IPS DF 6.9 (cell line): ENCODE measurements around the gene NPAS2.

Experiments
- DNase-seq: peaks from one replicate; pipeline ENCODE4 v3.0.0-alpha.2; 2013; ENCODE audit warnings: low read depth, low spot score
- H3K27ac ChIP-seq: one replicate; pipeline ENCODE4 v1.5.1; 2013; ENCODE audit warnings: low read length, control low read depth
- H3K27me3 ChIP-seq: 2 replicates; pipeline ENCODE4 v1.6.1; 2013; ENCODE audit warnings: mild to moderate bottlenecking, low read length; ENCODE audit not compliant: control insufficient read depth, insufficient read depth
- H3K36me3 ChIP-seq: 2 replicates; pipeline ENCODE4 v1.6.1; 2013; ENCODE audit warnings: low read length; ENCODE audit not compliant: control insufficient read depth, insufficient read depth
- H3K4me1 ChIP-seq: 2 replicates; pipeline ENCODE4 v1.6.1; 2013; ENCODE audit warnings: low read length; ENCODE audit not compliant: control insufficient read depth, insufficient read depth
- H3K4me3 ChIP-seq: 2 replicates; pipeline ENCODE4 v1.5.1; 2013; ENCODE audit warnings: mild to moderate bottlenecking, low read length
- H3K9me3 ChIP-seq: 2 replicates; pipeline ENCODE4 v1.6.1; 2013; ENCODE audit warnings: low read length, inconsistent platforms; ENCODE audit not compliant: control insufficient read depth, insufficient read depth
- WGBS: extraction: QIAGEN DNeasy Blood & Tissue Kit; methylation state at CpG from one replicate; pipeline ENCODE4 v1.1.7; 2013; ENCODE audit warnings: mixed read lengths, missing lambda C conversion rate; ENCODE audit not compliant: insufficient read length, insufficient coverage; 5-methylcytosine and 5-hydroxymethylcytosine counted together

Gene NPAS2

DNA sequence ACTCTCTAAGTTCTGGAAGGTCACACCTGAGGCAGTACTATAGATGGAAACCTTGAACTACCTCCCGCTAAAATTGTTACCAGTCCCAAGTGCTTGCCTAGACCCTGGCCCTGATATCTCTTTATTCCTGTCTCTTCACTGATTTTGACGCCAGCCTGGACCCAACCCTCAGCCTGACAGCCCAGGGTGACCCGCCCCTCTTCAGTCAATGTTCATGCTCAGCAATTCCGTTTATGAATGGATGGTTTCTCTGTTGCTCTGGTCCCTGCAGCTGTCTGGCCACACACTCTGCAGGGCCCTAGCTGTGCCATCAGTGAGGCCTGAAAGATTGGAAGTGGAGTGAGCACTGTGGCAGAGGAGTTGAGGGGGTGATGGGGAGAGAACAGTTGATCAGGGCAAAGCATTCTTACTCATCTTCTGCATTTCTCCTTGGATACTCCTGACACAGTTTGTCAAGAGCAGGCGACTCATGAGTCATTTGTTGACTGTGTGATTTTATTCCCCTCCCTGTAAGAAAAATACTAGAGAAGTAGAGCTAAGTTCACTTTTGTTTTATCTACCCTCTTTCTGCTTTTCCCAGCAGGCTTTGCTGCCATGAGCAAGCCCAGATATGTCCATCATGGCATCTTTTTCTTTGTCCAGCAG lies 46.0 kb downstream of the NPAS2 start:
- no peaks in the 10 kb centered on the region for H3K27me3 ChIP-seq
- DNase-seq, result no peak
- no peaks in the 10 kb centered on the region for H3K36me3 ChIP-seq
- H3K9me3 ChIP-seq, result no peaks in the 10 kb centered on the region
- no peak overlapping the region for H3K4me3 ChIP-seq
- H3K4me1 ChIP-seq, result no peaks in the 10 kb centered on the region
- H3K27ac ChIP-seq, result no peak overlapping the region
- no CpG with 5 or more reads among the region's 5 CpGs for WGBS

DNA sequence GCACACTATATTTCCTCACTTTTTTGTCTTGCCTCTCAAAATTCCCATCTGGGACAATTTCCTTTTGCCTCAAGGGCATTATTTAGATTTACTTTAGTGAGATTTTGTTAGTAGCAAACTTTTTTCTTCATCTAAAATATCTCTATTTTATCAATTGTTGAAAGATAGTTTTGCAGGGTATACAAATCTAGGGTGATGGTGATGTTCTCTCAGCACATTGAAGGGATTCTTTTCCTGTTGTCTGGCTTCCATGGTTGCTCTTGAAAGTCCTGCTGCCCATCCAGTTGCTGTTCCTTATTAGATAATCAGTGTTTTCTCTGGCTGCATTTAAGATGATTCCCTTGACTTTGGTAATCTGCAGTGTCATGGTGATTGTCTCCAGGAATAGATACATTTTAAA lies 48.1 kb downstream of the NPAS2 start:
- H3K36me3 ChIP-seq, result no peaks in the 10 kb centered on the region
- H3K27ac ChIP-seq, result no peak overlapping the region
- H3K27me3 ChIP-seq, result no peaks in the 10 kb centered on the region
- H3K4me3 ChIP-seq, result no peak overlapping the region
- H3K9me3 ChIP-seq, result no peaks in the 10 kb centered on the region
- H3K4me1 ChIP-seq, result no peaks in the 10 kb centered on the region
- DNase-seq, result no peak

DNA sequence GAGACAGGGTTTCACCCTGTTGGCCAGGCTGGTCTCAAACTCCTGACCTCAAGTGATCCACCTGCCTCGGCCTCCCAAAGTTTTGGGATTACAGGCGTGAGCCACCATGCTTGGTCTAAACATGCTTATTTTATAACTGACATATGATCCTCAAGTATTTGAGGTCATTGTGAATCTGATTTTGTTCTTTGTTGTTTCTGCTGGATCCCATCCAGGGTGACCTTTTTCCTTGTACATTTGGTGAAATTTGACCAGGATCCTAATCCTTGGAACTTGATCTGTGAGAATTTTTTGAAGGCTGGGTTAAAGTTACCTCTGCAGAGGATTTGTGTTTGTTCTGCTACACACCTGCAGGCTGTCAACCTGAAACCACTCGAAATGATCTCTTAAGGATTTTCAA lies 49.2 kb downstream of the NPAS2 start:
- no CpG with 5 or more reads among the region's 3 CpGs for WGBS
- no peaks in the 10 kb centered on the region for H3K27me3 ChIP-seq
- no peaks in the 10 kb centered on the region for H3K36me3 ChIP-seq

DNA sequence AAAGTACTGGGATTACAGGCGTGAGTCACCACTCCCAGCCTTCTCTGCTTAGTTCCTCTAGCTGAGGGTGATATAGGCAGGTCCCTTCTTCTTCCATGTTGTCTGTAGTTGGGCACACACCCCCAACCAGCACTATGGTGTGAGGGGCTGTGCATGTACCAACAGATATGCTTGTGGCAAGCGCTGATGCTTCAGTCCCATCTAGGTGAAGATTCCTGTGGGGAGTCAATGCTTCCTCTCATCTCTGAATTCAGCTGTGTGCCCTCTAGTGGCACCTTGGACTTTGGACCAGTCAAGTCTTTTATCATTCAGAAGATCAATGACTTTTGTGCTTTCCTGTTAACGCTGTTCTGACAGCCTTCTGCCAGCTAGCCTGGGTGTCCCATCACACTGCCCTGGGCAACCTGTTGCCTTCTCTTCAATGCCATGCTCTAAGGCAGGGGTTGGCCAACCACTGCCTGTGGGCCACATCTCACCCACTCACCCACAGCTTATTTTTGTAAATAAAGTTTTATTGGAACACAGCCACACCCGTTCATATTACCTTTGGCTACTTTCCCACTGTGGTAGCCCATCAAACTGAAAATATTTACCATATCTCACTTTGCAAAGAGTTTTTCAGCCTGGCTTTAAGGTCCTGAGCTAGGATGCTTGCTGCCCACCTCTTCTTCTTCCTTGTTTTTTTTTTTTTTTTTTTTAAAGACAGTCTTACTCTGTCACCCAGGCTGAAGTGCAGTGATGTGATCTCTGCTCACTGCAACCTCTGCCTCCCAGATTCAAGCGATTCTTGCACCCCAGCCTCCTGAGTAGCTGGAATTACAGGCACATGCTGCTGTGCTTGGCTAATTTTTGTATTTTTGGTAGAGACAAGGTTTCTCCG lies 51.0 kb downstream of the NPAS2 start:
- DNase-seq, result peak; percentile 22
- Histone ChIP-seq H3K27ac (no peak overlapping the region), H3K4me1 (no peaks in the 10 kb centered on the region), H3K27me3 (no peaks in the 10 kb centered on the region), H3K9me3 (no peaks in the 10 kb centered on the region), H3K4me3 (no peak overlapping the region), H3K36me3 (no peaks in the 10 kb centered on the region)
- WGBS, result no CpG with 5 or more reads among the region's 6 CpGs

More for the DNA sequence above, 49.2 kb downstream of the NPAS2 start:
- Histone ChIP-seq H3K4me1 (no peaks in the 10 kb centered on the region), H3K27ac (no peak overlapping the region), H3K4me3 (no peak overlapping the region), H3K9me3 (no peaks in the 10 kb centered on the region)
- DNase-seq, result no peak

DNA sequence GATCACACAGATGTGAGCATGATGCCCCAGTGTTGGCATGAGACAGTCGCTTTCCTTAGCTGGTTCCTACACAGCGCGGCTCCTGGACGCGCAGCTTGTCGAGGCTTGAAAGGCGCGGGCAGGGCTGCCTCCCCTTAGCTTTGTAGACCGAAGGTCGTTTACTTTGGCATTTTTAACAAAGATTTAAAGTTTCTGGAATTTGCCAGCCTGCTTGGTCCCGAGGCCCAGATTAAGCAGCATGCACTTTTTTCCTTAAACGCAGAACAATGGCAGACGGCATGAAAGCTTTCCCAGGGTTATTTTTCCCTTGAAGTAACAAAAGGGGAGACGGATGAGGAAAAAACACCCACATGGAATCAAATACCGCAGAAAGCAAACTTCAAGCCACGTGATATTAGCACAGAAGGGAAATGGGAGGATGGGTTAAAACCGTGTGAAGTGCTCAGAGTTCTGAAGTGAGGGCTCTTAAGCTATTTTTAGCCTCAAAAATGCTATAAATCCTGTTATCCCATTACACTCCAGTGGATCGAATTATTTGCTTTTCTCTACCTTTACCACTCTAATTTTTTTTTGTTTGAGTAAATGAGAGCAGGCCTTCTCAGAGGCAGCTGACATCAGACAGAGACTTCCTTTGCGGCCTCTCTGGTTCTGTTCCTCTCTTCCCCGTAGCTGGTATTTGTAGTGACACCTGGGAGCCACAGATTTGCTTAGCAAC lies 55.7 kb downstream of the NPAS2 start:
- Histone ChIP-seq H3K27ac (no peak overlapping the region), H3K4me1 (no peaks in the 10 kb centered on the region), H3K9me3 (no peaks in the 10 kb centered on the region), H3K27me3 (no peaks in the 10 kb centered on the region), H3K36me3 (no peaks in the 10 kb centered on the region), H3K4me3 (no peak overlapping the region)
- WGBS, result no CpG with 5 or more reads among the region's 20 CpGs
- DNase-seq, result no peak

DNA sequence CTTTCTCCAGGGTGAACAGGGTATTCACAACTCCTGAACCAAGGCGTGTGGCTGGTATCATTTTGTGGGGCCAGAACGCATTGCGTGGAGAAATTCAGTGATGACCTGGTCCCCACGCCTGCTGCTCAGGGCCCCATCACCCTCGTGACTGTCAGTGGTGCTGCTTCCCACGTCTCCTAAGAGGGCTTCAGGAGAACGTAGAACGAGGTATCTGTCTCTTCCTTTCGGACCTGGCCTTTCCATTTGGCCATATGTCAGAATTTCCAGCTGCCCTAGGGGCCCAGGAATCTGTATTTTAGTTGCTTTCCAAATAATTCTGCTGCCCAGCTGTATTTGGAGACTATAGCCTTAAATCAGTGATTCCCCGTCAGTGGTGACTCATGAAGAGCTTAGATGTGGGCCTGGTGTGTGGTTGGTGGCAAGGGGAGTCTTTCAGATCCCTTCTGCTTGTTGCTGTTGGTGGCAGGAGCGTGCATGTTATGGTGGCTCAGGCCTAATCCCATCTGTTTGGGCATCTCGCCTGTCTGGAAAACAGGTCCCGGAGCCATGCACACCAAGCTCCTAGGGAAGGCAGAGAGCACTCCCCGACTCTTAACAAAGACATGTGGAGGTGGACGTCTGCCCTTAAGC lies 56.4 kb downstream of the NPAS2 start:
- H3K4me1 ChIP-seq, result no peaks in the 10 kb centered on the region
- no peaks in the 10 kb centered on the region for H3K36me3 ChIP-seq
- H3K4me3 ChIP-seq, result no peak overlapping the region
- no peak overlapping the region for H3K27ac ChIP-seq
- H3K27me3 ChIP-seq, result no peaks in the 10 kb centered on the region
- H3K9me3 ChIP-seq, result no peaks in the 10 kb centered on the region
- DNase-seq, result no peak
- no CpG with 5 or more reads among the region's 15 CpGs for WGBS

DNA sequence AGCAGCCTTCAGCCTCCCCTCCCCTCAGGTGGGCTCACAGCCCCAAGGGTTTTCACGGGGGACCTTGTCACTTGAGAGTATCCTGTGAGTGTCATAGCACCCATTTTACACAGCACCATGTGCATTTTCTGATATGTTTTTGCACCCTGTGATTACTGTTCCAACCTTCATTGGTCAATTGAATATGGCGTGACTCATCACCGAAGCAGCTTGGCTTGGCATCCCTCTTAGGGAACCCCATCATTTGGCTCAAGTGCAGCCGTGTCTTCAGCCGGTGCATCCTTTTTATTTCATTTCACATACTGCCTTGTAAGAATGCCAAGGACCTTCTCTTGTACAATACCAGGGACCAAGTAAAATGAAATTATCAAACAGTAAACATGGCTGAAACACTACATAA lies 57.6 kb downstream of the NPAS2 start:
- Histone ChIP-seq H3K4me3 (no peak overlapping the region), H3K27ac (no peak overlapping the region), H3K36me3 (no peaks in the 10 kb centered on the region), H3K4me1 (0 out of 2 replicates have a peak, but pooled peaks cover 1% of the 10 kb centered on the region), H3K9me3 (no peaks in the 10 kb centered on the region), H3K27me3 (no peaks in the 10 kb centered on the region)
- no CpG with 5 or more reads among the region's 5 CpGs for WGBS
- no peak for DNase-seq

DNA sequence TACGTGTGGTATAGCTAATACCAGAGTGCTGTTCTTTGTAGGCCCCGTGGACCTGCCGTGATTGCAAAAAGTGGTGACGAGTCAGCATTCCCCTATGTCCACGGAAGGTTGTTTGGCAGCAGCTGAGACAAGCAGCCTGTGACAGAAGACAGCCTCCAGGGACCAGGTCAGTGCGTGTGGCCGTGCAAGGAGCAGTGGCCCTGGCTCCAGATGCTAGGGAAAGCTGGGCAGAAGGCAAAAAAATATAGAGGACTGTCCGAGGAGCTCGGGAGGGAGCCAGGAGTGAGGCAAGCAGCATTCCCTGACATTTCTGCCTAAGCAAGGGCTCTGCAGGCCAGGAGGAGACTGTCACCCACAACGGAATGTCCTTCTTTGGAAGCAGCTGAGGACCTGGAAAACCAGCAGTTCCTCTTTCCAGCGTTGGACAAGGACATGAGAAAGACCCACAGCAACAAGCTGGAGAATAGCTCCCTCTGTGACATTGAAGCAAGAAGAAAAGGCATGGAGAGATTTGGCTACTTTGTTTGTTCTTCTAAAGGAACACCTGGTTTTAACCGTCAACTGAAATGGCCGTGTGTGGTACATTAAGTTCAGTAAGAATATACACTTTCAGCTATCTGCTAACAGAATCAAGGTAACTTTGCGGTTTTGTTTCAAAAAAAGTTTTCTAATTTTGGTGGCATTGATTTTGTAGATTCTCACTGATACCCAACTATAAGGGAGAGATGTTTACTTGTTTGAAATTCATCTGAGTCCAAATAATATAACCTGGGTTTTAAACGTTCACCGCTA lies 58.3 kb downstream of the NPAS2 start:
- Histone ChIP-seq H3K27ac (no peak overlapping the region), H3K9me3 (no peaks in the 10 kb centered on the region), H3K4me3 (no peak overlapping the region), H3K36me3 (no peaks in the 10 kb centered on the region), H3K27me3 (no peaks in the 10 kb centered on the region), H3K4me1 (0 out of 2 replicates have a peak, but pooled peaks cover 1% of the 10 kb centered on the region)
- no peak for DNase-seq
- no CpG with 5 or more reads among the region's 16 CpGs for WGBS

DNA sequence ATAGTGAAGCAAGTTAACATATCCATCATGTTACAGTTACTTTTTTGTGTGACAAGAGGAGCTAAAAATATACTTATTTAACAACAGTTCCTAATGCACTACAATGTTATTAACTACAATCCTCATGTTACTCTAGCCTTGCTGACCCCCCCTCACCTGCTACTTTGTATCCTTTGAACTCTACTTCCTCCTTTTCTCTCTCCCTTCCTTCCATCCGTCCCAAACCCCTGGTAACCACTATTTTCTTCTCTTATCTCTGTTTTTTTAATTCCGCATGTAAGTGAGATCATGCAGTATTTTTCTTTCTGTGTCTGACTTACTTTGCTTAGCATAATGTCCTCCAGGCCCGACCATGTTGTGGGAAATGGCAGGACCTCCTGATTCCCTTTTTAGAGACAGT lies 59.4 kb downstream of the NPAS2 start:
- no peak for DNase-seq
- Histone ChIP-seq H3K27ac (no peak overlapping the region), H3K9me3 (no peaks in the 10 kb centered on the region), H3K36me3 (no peaks in the 10 kb centered on the region), H3K4me1 (0 out of 2 replicates have a peak, but pooled peaks cover 1% of the 10 kb centered on the region), H3K4me3 (no peak overlapping the region), H3K27me3 (no peaks in the 10 kb centered on the region)
- WGBS, result 100% methylated on average over 1 of the region's 3 CpGs
